A549 (cell line): ENCODE data around the gene SYT1. TPM values are rescaled to one million over a fixed set of nuclear protein-coding genes. Genes with fewer than 3 reads are reported as not detected.

Source experiments
- ATAC-seq, 2 experiments: fragments of 200-7000 bp in 1 of 2; fragments of >200 bp in 1 of 2; cut with Nextera tagmentation in 1 of 2; cut with Tn5 transposase in 1 of 2; 3 replicates each; pipeline versions ENCODE4 v1.8.0 to v1.9.1; 2018 to 2020; ENCODE audit warnings: mild to moderate bottlenecking in 1 of 2, moderate library complexity in 1 of 2
- CTCF ChIA-PET: fragments of 300-600 bp; sonication (Branson Sonifier 250); formaldehyde crosslinking; extraction: SDS; loops from one replicate; lab custom pipeline; 2021; ENCODE audit warnings: antibody characterized with exemption, inconsistent platforms; lab: Yijun Ruan, JAX
- POLR2A ChIA-PET: fragments of 350-600 bp; formaldehyde crosslinking; extraction: SDS; loops from one replicate; lab custom pipeline; 2021; ENCODE audit warnings: antibody characterized with exemption, inconsistent platforms; lab: Yijun Ruan, JAX
- DNase-seq, 2 experiments: peaks; one replicate each; pipeline versions ENCODE4 v3.0.0 to v3.0.0-alpha.2; 2011 to 2016; ENCODE audit warnings: low read depth in 1 of 2, low spot score in 1 of 2
- FAIRE-seq: peaks from 2 replicates; lab custom pipeline; 2011; peaks lifted over from hg19 to GRCh38; lab: Jason Lieb, UNC
- H3K27ac ChIP-seq, 2 experiments: fragments of >200 bp; sonication (Bioruptor Twin); formaldehyde crosslinking; 3 replicates each; pipeline ENCODE4 v1.5.1; 2016 to 2017
- H3K4me1 ChIP-seq: fragments of >200 bp; sonication (Bioruptor Twin); formaldehyde crosslinking; 3 replicates; pipeline ENCODE4 v1.6.1; 2016
- H3K4me2 ChIP-seq: fragments of >200 bp; sonication (Bioruptor Twin); formaldehyde crosslinking; 3 replicates; pipeline ENCODE4 v1.6.1; 2016
- H3K4me3 ChIP-seq: fragments of >200 bp; sonication (Bioruptor Twin); formaldehyde crosslinking; 3 replicates; pipeline ENCODE4 v1.5.1; 2016
- H3K9me3 ChIP-seq: fragments of >200 bp; sonication (Bioruptor Twin); formaldehyde crosslinking; 3 replicates; pipeline ENCODE4 v1.6.1; 2016
- BHLHE40 ChIP-seq: IDR thresholded peaks from 2 replicates; pipeline ENCODE4 v1.6.1; 2012; ENCODE audit warnings: low read depth, low read length, inconsistent platforms
- CEBPB ChIP-seq, 2 experiments: fragments of >200 bp in 1 of 2; sonication (Bioruptor Twin) in 1 of 2; formaldehyde crosslinking in 1 of 2; IDR thresholded peaks; 2 replicates each; pipeline ENCODE4 v1.6.1; 2012 to 2016
- EHMT2 ChIP-seq: fragments of 200-600 bp; sonication (generic); IDR thresholded peaks from 2 replicates; pipeline ENCODE4 v1.6.1; 2016; ENCODE audit warnings: antibody characterized with exemption, low read depth, mild to moderate bottlenecking, moderate library complexity
- EP300 ChIP-seq, 2 experiments: fragments of >200 bp; sonication (Bioruptor Twin); formaldehyde crosslinking; IDR thresholded peaks; 2 replicates in 1 of 2; 3 replicates in 1 of 2; pipeline ENCODE4 v1.6.1; 2016 to 2017
- ESRRA ChIP-seq: fragments of 150-350 bp; IDR thresholded peaks from 2 replicates; pipeline ENCODE4 v1.6.1; 2014; ENCODE audit warnings: mild to moderate bottlenecking, low read length, borderline replicate concordance
- FOSB ChIP-seq: fragments of 250-450 bp; sonication (Bioruptor Pico); IDR thresholded peaks from 2 replicates; pipeline ENCODE4 v1.5.0; 2020; ENCODE audit warnings: mild to moderate bottlenecking, moderate library complexity
- FOXS1 ChIP-seq: fragments of 250-450 bp; sonication (Bioruptor Pico); IDR thresholded peaks from 2 replicates; pipeline ENCODE4 v1.5.0; 2020; ENCODE audit warnings: mild to moderate bottlenecking, moderate library complexity
- HDAC2 ChIP-seq: fragments of 200-600 bp; sonication (generic); IDR thresholded peaks from 2 replicates; pipeline ENCODE4 v1.6.1; 2016
- HEYL ChIP-seq: fragments of 250-450 bp; sonication (Bioruptor Pico); IDR thresholded peaks from 2 replicates; pipeline ENCODE4 v1.8.0; 2021; ENCODE audit warnings: mild to moderate bottlenecking, moderate library complexity
- HOXA7 ChIP-seq: fragments of 250-450 bp; sonication (Bioruptor Pico); IDR thresholded peaks from 2 replicates; pipeline ENCODE4 v1.5.0; 2020; ENCODE audit warnings: mild to moderate bottlenecking, moderate library complexity
- HOXB13 ChIP-seq: fragments of 250-450 bp; sonication (Bioruptor Pico); IDR thresholded peaks from 2 replicates; pipeline ENCODE4 v1.5.0; 2020; ENCODE audit warnings: low read depth, mild to moderate bottlenecking, moderate library complexity
- HOXB5 ChIP-seq: fragments of 250-450 bp; sonication (Bioruptor Pico); IDR thresholded peaks from 2 replicates; pipeline ENCODE4 v1.5.0; 2020; ENCODE audit warnings: mild to moderate bottlenecking, moderate library complexity
- JUNB ChIP-seq: fragments of >200 bp; sonication (Bioruptor Twin); formaldehyde crosslinking; IDR thresholded peaks from 2 replicates; pipeline ENCODE4 v1.6.1; 2016
- KDM1A ChIP-seq: fragments of 200-600 bp; sonication (generic); IDR thresholded peaks from 2 replicates; pipeline ENCODE4 v1.6.1; 2016; ENCODE audit warnings: low read depth, mild to moderate bottlenecking
- MAZ ChIP-seq: fragments of 150-350 bp; IDR thresholded peaks from 2 replicates; pipeline ENCODE4 v1.6.1; 2014; ENCODE audit warnings: antibody characterized with exemption, low read depth, low read length, borderline replicate concordance
- MYC ChIP-seq: IDR thresholded peaks from 2 replicates; pipeline ENCODE4 v1.6.1; 2012; ENCODE audit warnings: mild to moderate bottlenecking, inconsistent platforms, low read length, improper control_type of control experiment, borderline replicate concordance
- NFE2L2 ChIP-seq: fragments of 150-350 bp; conservative IDR thresholded peaks from 2 replicates; pipeline ENCODE4 v1.6.1; 2014; ENCODE audit warnings: low read length
- PHF8 ChIP-seq: fragments of 200-600 bp; sonication (generic); IDR thresholded peaks from 2 replicates; pipeline ENCODE4 v1.6.1; 2016; ENCODE audit warnings: low read depth, mild to moderate bottlenecking, antibody characterized with exemption, moderate library complexity, borderline replicate concordance
- RAD21 ChIP-seq, 2 experiments: fragments of >200 bp in 1 of 2; sonication (Bioruptor Twin) in 1 of 2; formaldehyde crosslinking in 1 of 2; IDR thresholded peaks in 1 of 2; conservative IDR thresholded peaks in 1 of 2; 2 replicates in 1 of 2; 3 replicates in 1 of 2; pipeline ENCODE4 v1.6.1; 2012 to 2018; ENCODE audit warnings: inconsistent platforms in 1 of 2
- RARB ChIP-seq: fragments of 250-450 bp; sonication (Bioruptor Pico); IDR thresholded peaks from 2 replicates; pipeline ENCODE4 v1.8.0; 2021; ENCODE audit warnings: mild to moderate bottlenecking, moderate library complexity
- RCOR1 ChIP-seq: fragments of 150-350 bp; IDR thresholded peaks from 2 replicates; pipeline ENCODE4 v1.6.1; 2014; ENCODE audit warnings: antibody characterized with exemption, low read length, low read depth
- RNF2 ChIP-seq: fragments of 200-600 bp; sonication (generic); IDR thresholded peaks from 2 replicates; pipeline ENCODE4 v1.6.1; 2016; ENCODE audit warnings: low read depth, mild to moderate bottlenecking, antibody characterized with exemption, moderate library complexity, borderline replicate concordance
- SREBF2 ChIP-seq: fragments of 450-650 bp; IDR thresholded peaks from 2 replicates; pipeline ENCODE4 v1.6.1; 2014; ENCODE audit warnings: mild to moderate bottlenecking, moderate library complexity
- TFCP2L1 ChIP-seq: fragments of 250-450 bp; sonication (Bioruptor Pico); IDR thresholded peaks from 2 replicates; pipeline ENCODE4 v1.5.0; 2021; ENCODE audit warnings: mild to moderate bottlenecking
- TP53 ChIP-seq: fragments of 250-450 bp; sonication (Bioruptor Pico); IDR thresholded peaks from 2 replicates; pipeline ENCODE4 v1.5.0; 2021; ENCODE audit warnings: mild to moderate bottlenecking, moderate library complexity
- ZC3H11A ChIP-seq: fragments of 450-650 bp; IDR thresholded peaks from 2 replicates; pipeline ENCODE4 v1.6.1; 2014; ENCODE audit warnings: antibody characterized with exemption, mild to moderate bottlenecking
- ZFP36 ChIP-seq: fragments of 450-650 bp; IDR thresholded peaks from 2 replicates; pipeline ENCODE4 v1.6.1; 2014; ENCODE audit warnings: borderline replicate concordance; ENCODE audit not compliant: partially characterized antibody
- ZSCAN20 ChIP-seq: fragments of 250-450 bp; sonication (Bioruptor Pico); IDR thresholded peaks from 2 replicates; pipeline ENCODE4 v1.8.0; 2022; ENCODE audit warnings: mild to moderate bottlenecking, moderate library complexity
- WGBS: methylation state at CpG from one replicate; pipeline ENCODE4 v1.1.6; 2017; ENCODE audit errors: missing lambda C conversion rate; 5-methylcytosine and 5-hydroxymethylcytosine counted together
- polyA plus RNA-seq, 4 experiments: library from polyadenylated mRNA; depleted of rRNA in 3 of 4; stranded (reverse); fragments of >200 nt; fragmentation: RNase III in 1 of 4; extraction: RNeasy Plus Mini Kit Qiagen cat#74134 plus additional on column Dnase treatment in 1 of 4; gene quantifications; 2 replicates in 3 of 4; 3 replicates in 1 of 4; pipeline ENCODE4 v1.2.3, GENCODE V29; 2011 to 2017
- TF ChIP-seq, protein P1 (sequence below): IDR thresholded peaks from 2 replicates; pipeline ENCODE4 v1.6.1; 2012
- TF ChIP-seq, protein P2 (sequence below): fragments of >200 bp; sonication (Bioruptor Twin); formaldehyde crosslinking; IDR thresholded peaks from 3 replicates; pipeline ENCODE4 v1.5.1; 2016
- TF ChIP-seq, protein P3 (sequence below): IDR thresholded peaks from 2 replicates; pipeline ENCODE4 v1.6.1; 2012; ENCODE audit warnings: low read depth, borderline replicate concordance
- TF ChIP-seq, protein P4 (sequence below): IDR thresholded peaks from 2 replicates; pipeline ENCODE4 v1.6.1; 2012
- TF ChIP-seq, protein P5 (sequence below): fragments of >200 bp; sonication (Bioruptor Twin); formaldehyde crosslinking; IDR thresholded peaks from 2 replicates; pipeline ENCODE4 v1.6.1; 2016
- TF ChIP-seq, protein P6 (sequence below): fragments of 450-650 bp; IDR thresholded peaks from 2 replicates; pipeline ENCODE4 v1.6.1; 2014; ENCODE audit warnings: antibody characterized with exemption
- TF ChIP-seq, protein P7 (sequence below): fragments of 250-450 bp; sonication (Bioruptor Pico); IDR thresholded peaks from 2 replicates; pipeline ENCODE4 v1.5.0; 2020; ENCODE audit warnings: low read depth, mild to moderate bottlenecking, moderate library complexity

SYT1 gene
- polyA plus RNA-seq, 2 of the 4 experiments (the other 2 are of a cell fraction), result 11.7 to 39.6 TPM

DNA sequence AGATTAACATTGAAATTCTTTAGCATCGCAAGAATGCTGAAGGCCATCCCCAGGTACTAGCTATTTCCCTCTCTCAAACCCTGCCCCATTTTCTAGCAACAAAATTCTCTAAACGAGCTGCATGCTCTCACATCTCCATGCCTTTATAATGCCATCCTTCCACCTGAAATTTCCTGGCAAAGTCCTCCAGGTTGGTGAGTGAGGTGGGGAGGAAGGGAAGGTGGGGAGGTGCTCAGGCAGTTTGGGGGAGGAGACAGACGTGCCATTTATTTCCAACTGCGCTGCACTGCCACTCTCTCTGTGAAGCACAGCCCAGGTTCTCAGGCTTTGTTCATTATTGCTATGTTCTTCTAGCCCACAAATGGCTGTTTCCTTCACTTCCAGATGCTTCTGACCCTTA lies 617.7 kb downstream of the SYT1 start:
- DNase-seq (no peak), FAIRE-seq (no peak), ATAC-seq (no peak)
- no peak for TF ChIP-seq EHMT2
- no peak for TF ChIP-seq EP300 (IDR thresholded peaks at IDR 0.05)
- TF ChIP-seq, protein P1, sequence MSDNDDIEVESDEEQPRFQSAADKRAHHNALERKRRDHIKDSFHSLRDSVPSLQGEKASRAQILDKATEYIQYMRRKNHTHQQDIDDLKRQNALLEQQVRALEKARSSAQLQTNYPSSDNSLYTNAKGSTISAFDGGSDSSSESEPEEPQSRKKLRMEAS, result no peak
- no peak for TF ChIP-seq NFE2L2
- TF ChIP-seq, protein P2, sequence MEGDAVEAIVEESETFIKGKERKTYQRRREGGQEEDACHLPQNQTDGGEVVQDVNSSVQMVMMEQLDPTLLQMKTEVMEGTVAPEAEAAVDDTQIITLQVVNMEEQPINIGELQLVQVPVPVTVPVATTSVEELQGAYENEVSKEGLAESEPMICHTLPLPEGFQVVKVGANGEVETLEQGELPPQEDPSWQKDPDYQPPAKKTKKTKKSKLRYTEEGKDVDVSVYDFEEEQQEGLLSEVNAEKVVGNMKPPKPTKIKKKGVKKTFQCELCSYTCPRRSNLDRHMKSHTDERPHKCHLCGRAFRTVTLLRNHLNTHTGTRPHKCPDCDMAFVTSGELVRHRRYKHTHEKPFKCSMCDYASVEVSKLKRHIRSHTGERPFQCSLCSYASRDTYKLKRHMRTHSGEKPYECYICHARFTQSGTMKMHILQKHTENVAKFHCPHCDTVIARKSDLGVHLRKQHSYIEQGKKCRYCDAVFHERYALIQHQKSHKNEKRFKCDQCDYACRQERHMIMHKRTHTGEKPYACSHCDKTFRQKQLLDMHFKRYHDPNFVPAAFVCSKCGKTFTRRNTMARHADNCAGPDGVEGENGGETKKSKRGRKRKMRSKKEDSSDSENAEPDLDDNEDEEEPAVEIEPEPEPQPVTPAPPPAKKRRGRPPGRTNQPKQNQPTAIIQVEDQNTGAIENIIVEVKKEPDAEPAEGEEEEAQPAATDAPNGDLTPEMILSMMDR, result no peak
- TF ChIP-seq, protein P3, sequence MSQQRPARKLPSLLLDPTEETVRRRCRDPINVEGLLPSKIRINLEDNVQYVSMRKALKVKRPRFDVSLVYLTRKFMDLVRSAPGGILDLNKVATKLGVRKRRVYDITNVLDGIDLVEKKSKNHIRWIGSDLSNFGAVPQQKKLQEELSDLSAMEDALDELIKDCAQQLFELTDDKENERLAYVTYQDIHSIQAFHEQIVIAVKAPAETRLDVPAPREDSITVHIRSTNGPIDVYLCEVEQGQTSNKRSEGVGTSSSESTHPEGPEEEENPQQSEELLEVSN, result no peak
- TF ChIP-seq, protein P4, sequence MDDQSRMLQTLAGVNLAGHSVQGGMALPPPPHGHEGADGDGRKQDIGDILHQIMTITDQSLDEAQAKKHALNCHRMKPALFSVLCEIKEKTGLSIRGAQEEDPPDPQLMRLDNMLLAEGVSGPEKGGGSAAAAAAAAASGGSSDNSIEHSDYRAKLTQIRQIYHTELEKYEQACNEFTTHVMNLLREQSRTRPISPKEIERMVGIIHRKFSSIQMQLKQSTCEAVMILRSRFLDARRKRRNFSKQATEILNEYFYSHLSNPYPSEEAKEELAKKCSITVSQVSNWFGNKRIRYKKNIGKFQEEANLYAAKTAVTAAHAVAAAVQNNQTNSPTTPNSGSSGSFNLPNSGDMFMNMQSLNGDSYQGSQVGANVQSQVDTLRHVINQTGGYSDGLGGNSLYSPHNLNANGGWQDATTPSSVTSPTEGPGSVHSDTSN, result no peak
- no peak for TF ChIP-seq FOSB (CRISPR knock-in tag)
- TF ChIP-seq ESRRA, result no peak
- TF ChIP-seq MYC, result no peak
- TF ChIP-seq HOXB13 (CRISPR knock-in tag), result no peak
- no peak for TF ChIP-seq RARB (CRISPR knock-in tag)
- no peak for TF ChIP-seq TP53 (CRISPR knock-in tag)
- TF ChIP-seq RCOR1, result no peak
- no peak for TF ChIP-seq CEBPB (IDR thresholded peaks at IDR 0.05)
- no peak for TF ChIP-seq HDAC2
- no peak for TF ChIP-seq HEYL (CRISPR knock-in tag)
- H3K4me1 ChIP-seq, result no peaks in the 10 kb centered on the region
- no peak overlapping the region for H3K4me3 ChIP-seq
- CTCF ChIA-PET, result no interaction called here
- POLR2A ChIA-PET, result no interaction called here
- WGBS, result 62% methylated on average over 4 of the region's 4 CpGs
- no peaks in the 10 kb centered on the region for H3K9me3 ChIP-seq
- H3K27ac ChIP-seq, result no peak overlapping the region
- no peak overlapping the region for H3K4me2 ChIP-seq

DNA sequence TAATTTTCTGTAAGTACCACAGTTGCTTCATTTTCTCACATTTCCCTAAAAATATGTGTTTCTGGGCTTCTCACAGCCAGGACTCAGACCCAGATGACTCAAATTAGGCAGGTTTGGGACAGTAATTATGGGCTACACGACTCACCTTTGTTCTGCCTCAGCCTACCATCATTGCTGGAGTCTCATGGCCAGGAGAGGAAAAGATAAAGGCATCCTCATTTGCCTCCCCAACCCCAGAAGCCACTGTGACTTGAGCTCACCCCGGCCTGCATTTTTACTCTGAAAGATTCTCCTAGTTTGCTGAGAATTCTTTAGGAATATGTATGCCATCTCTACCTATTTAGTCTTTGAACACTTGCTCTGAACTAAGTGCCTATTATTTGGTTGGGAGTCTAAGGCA lies 618.3 kb downstream of the SYT1 start:
- no peak overlapping the region for H3K27ac ChIP-seq
- H3K4me3 ChIP-seq, result no peak overlapping the region
- WGBS, result 55% methylated on average over 2 of the region's 2 CpGs
- no peak for FAIRE-seq
- TF ChIP-seq HOXA7 (CRISPR knock-in tag) (no peak), MAZ (no peak), RAD21 (conservative IDR thresholded peaks at IDR 0.05 in 1 of 2, IDR thresholded peaks at IDR 0.05 in 1 of 2) (no peak), ZSCAN20 (no peak), JUNB (no peak), RNF2 (no peak), SREBF2 (no peak), ZFP36 (no peak), BHLHE40 (no peak), KDM1A (no peak), ZC3H11A (no peak), HDAC2 (no peak), HOXB5 (CRISPR knock-in tag) (no peak), MYC (no peak), FOXS1 (CRISPR knock-in tag) (no peak), TFCP2L1 (CRISPR knock-in tag) (no peak), PHF8 (no peak)
- TF ChIP-seq, protein P5, sequence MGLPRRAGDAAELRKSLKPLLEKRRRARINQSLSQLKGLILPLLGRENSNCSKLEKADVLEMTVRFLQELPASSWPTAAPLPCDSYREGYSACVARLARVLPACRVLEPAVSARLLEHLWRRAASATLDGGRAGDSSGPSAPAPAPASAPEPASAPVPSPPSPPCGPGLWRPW, result no peak
- TF ChIP-seq, protein P6, sequence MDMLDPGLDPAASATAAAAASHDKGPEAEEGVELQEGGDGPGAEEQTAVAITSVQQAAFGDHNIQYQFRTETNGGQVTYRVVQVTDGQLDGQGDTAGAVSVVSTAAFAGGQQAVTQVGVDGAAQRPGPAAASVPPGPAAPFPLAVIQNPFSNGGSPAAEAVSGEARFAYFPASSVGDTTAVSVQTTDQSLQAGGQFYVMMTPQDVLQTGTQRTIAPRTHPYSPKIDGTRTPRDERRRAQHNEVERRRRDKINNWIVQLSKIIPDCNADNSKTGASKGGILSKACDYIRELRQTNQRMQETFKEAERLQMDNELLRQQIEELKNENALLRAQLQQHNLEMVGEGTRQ, result no peak
- TF ChIP-seq, protein P7, sequence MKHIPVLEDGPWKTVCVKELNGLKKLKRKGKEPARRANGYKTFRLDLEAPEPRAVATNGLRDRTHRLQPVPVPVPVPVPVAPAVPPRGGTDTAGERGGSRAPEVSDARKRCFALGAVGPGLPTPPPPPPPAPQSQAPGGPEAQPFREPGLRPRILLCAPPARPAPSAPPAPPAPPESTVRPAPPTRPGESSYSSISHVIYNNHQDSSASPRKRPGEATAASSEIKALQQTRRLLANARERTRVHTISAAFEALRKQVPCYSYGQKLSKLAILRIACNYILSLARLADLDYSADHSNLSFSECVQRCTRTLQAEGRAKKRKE, result no peak
- TF ChIP-seq, all 56 proteins: peak for 0
- no peak overlapping the region for H3K4me2 ChIP-seq
- no peaks in the 10 kb centered on the region for H3K4me1 ChIP-seq
- no peak for DNase-seq
- ChIA-PET CTCF (no interaction called here), POLR2A (no interaction called here)
- ATAC-seq, result no peak
- H3K9me3 ChIP-seq, result no peaks in the 10 kb centered on the region
